OCI-LY7 (cell line): ENCODE measurements around the gene KIF1B. TPM values are rescaled to one million over a fixed set of nuclear protein-coding genes. Genes with fewer than 3 reads are reported as not detected.
"Not testable (repeated sequence)": the region's sequence is repeated elsewhere in the genome, so short reads cannot be mapped to it uniquely, and the experiment has no call there.

ENCODE experiments used
- BruUV-seq: library from RNA; stranded (reverse); fragments of 400-500 nt; replicated peaks from 2 replicates; lab custom pipeline; 2021; lab: Mats Ljungman, UMichigan
- CTCF ChIA-PET: fragments of 300-600 bp; sonication (Branson Sonifier 250); formaldehyde crosslinking; loops from one replicate; lab custom pipeline; 2022; ENCODE audit warnings: antibody characterized with exemption; ENCODE audit not compliant: unreplicated experiment; lab: Charles Lee
- POLR2A ChIA-PET: fragments of 300-600 bp; sonication (Branson Sonifier 250); formaldehyde crosslinking; loops from one replicate; lab custom pipeline; 2022; ENCODE audit warnings: antibody characterized with exemption; lab: Charles Lee
- DNase-seq: peaks from one replicate; pipeline ENCODE4 v3.0.0-alpha.2; 2015; ENCODE audit warnings: low spot score
- H2AFZ ChIP-seq: fragments of 200-600 bp; sonication (generic), shearing (Covaris generic); 2 replicates; pipeline ENCODE4 v1.6.1; 2014; ENCODE audit warnings: mild to moderate bottlenecking, antibody characterized with exemption, low read length, moderate library complexity
- H3K27ac ChIP-seq: fragments of 200-600 bp; sonication (generic); 2 replicates; pipeline ENCODE4 v1.5.1; 2014; ENCODE audit warnings: mixed run types, low read depth, mild to moderate bottlenecking, moderate library complexity, low read length, inconsistent platforms; ENCODE audit not compliant: poor library complexity, severe bottlenecking
- H3K36me3 ChIP-seq: fragments of 200-600 bp; sonication (generic); 2 replicates; pipeline ENCODE4 v1.6.1; 2014; ENCODE audit warnings: mild to moderate bottlenecking, antibody characterized with exemption, low read length, moderate library complexity, mixed read lengths; ENCODE audit not compliant: insufficient read depth
- H3K4me1 ChIP-seq: fragments of 200-600 bp; sonication (generic); 2 replicates; pipeline ENCODE4 v1.5.1; 2014; ENCODE audit warnings: mild to moderate bottlenecking, low read length; ENCODE audit not compliant: insufficient read depth, poor library complexity, severe bottlenecking
- H3K4me2 ChIP-seq: fragments of 200-600 bp; sonication (generic); 2 replicates; pipeline ENCODE4 v1.6.1; 2014; ENCODE audit warnings: mild to moderate bottlenecking, low read length
- H3K4me3 ChIP-seq: fragments of 200-600 bp; sonication (generic); 2 replicates; pipeline ENCODE4 v1.5.1; 2014; ENCODE audit warnings: mild to moderate bottlenecking, low read depth, low read length; ENCODE audit not compliant: poor library complexity, severe bottlenecking
- H3K79me2 ChIP-seq: fragments of 200-600 bp; sonication (generic); 2 replicates; pipeline ENCODE4 v1.6.1; 2016; ENCODE audit warnings: low read depth, mild to moderate bottlenecking, low read length, moderate library complexity, mixed read lengths; ENCODE audit not compliant: insufficient read depth
- H3K9me2 ChIP-seq: fragments of 200-600 bp; sonication (generic); 2 replicates; pipeline ENCODE4 v1.6.1; 2016; ENCODE audit warnings: mild to moderate bottlenecking, low read length, mixed read lengths; ENCODE audit not compliant: insufficient read depth
- H3K9me3 ChIP-seq: fragments of 200-600 bp; sonication (generic); 2 replicates; pipeline ENCODE4 v1.6.1; 2014; ENCODE audit warnings: mild to moderate bottlenecking, mixed run types, low read length, mixed read lengths
- H4K20me1 ChIP-seq: fragments of 200-600 bp; sonication (generic); 2 replicates; pipeline ENCODE4 v1.6.1; 2014; ENCODE audit warnings: mild to moderate bottlenecking, antibody characterized with exemption, low read length, moderate library complexity, mixed read lengths; ENCODE audit not compliant: insufficient read depth
- CTCF ChIP-seq: fragments of 200-600 bp; sonication (generic); conservative IDR thresholded peaks from 2 replicates; pipeline ENCODE4 v1.5.1; 2014; ENCODE audit warnings: mild to moderate bottlenecking, antibody characterized with exemption, low read length, moderate library complexity, mixed read lengths
- EZH2phosphoT487 ChIP-seq: fragments of 200-600 bp; sonication (generic); IDR thresholded peaks from 2 replicates; pipeline ENCODE4 v1.6.1; 2018; ENCODE audit warnings: low read depth, borderline replicate concordance, mild to moderate bottlenecking, mixed run types, antibody characterized with exemption, low read length, moderate library complexity, mixed read lengths
- intact Hi-C: fragments of 100-400 bp; cut with micrococcal nuclease; formaldehyde crosslinking; loops from one replicate; pipeline ENCODE4 v1.10.0; 2022; ENCODE audit not compliant: unreplicated experiment
- total RNA-seq, 2 experiments: library from RNA; depleted of rRNA in 1 of 2; stranded (reverse); fragments of >200 nt in 1 of 2; shearing (Covaris generic) in 1 of 2; gene quantifications; 2 replicates each; pipeline ENCODE4 v1.2.3, GENCODE V29; 2014 to 2022

The KIF1B gene
- total RNA-seq, 2 experiments from 2014 or later: 3.8 to 4.8 TPM

- CTCF ChIA-PET: no interaction called here
These were observed 6.2 kb upstream of the KIF1B start for GRCh38 chr1:10204003-10204642.

GRCh38 chr1:10205206-10205605 is 5.2 kb upstream of the KIF1B start:
- H3K79me2 ChIP-seq, H3K9me3 ChIP-seq, BruUV-seq, DNase-seq, H2AFZ ChIP-seq, POLR2A ChIA-PET, H3K9me2 ChIP-seq, CTCF ChIA-PET, H3K4me3 ChIP-seq, H3K4me1 ChIP-seq, H3K36me3 ChIP-seq, H3K4me2 ChIP-seq, H3K27ac ChIP-seq, intact Hi-C loops, H4K20me1 ChIP-seq: not testable (repeated sequence)

More at GRCh38 chr1:10204003-10204642, 6.2 kb upstream of the KIF1B start:
- Histone ChIP-seq H3K9me2 (no peaks in the 10 kb centered on the region), H3K27ac (no peak overlapping the region), H2AFZ (no peak overlapping the region), H3K4me3 (no peak overlapping the region), H3K79me2 (no peaks in the 10 kb centered on the region), H3K4me1 (peaks cover under 1% of the 10 kb centered on the region), H3K4me2 (no peak overlapping the region), H3K9me3 (no peaks in the 10 kb centered on the region), H3K36me3 (no peaks in the 10 kb centered on the region), H4K20me1 (no peaks in the 10 kb centered on the region)
- no peak for DNase-seq
- POLR2A ChIA-PET: interaction anchor here (1.0 kb wide), 1 partner anchor 26 kb away, joined by 4 read pairs; no protein-coding TSS in a partner anchor
- TF ChIP-seq EZH2phosphoT487: no peak
- no peak for TF ChIP-seq CTCF
- intact Hi-C loops: no loop called here
- BruUV-seq: no TSS peak

GRCh38 chr1:10207810-10208209 is 2.6 kb upstream of the KIF1B start:
- BruUV-seq: no TSS peak
- no peak overlapping the region for H2AFZ ChIP-seq
- no peak overlapping the region for H3K4me2 ChIP-seq

More at GRCh38 chr1:10207810-10208209, 2.6 kb upstream of the KIF1B start:
- no peaks in the 10 kb centered on the region for H3K79me2 ChIP-seq
- CTCF ChIA-PET: no interaction called here
- DNase-seq: no peak
- H3K4me1 ChIP-seq: peaks cover 11% of the 10 kb centered on the region
- H3K4me3 ChIP-seq: no peak overlapping the region
- TF ChIP-seq CTCF: no peak
- H4K20me1 ChIP-seq: no peaks in the 10 kb centered on the region
- intact Hi-C loops: no loop called here
- no peak overlapping the region for H3K27ac ChIP-seq
- H3K36me3 ChIP-seq: no peaks in the 10 kb centered on the region
- H3K9me2 ChIP-seq: no peaks in the 10 kb centered on the region
- no peaks in the 10 kb centered on the region for H3K9me3 ChIP-seq
- POLR2A ChIA-PET: no interaction called here
